HCT116 (cell line): Measurements from ENCODE around the gene MDM2.

Source experiments
- CBX3 ChIP-seq: IDR thresholded peaks from 2 replicates; pipeline ENCODE4 v1.6.1; 2012; ENCODE audit warnings: low read depth
- EZH2phosphoT487 ChIP-seq: fragments of 200-600 bp; IDR thresholded peaks from 2 replicates; pipeline ENCODE4 v1.6.1; 2018; ENCODE audit warnings: antibody characterized with exemption, borderline replicate concordance
- POLR2A ChIP-seq: IDR thresholded peaks from 2 replicates; pipeline ENCODE4 v1.7.0; 2011; ENCODE audit warnings: borderline replicate concordance; ENCODE audit not compliant: insufficient read depth, insufficient read length; ENCODE audit errors: extremely low read depth
- SIN3A ChIP-seq: IDR thresholded peaks from 2 replicates; pipeline ENCODE4 v1.6.1; 2012; ENCODE audit warnings: low read depth
- SRF ChIP-seq: IDR thresholded peaks from 2 replicates; pipeline ENCODE4 v1.6.1; 2012; ENCODE audit warnings: low read depth
- YY1 ChIP-seq: IDR thresholded peaks from 2 replicates; pipeline ENCODE4 v1.6.1; 2011; ENCODE audit warnings: low read length, low read depth, moderate library complexity, mild to moderate bottlenecking; ENCODE audit not compliant: insufficient replicate concordance; ENCODE audit errors: extremely low read depth
- ZNF274 ChIP-seq: fragments of 200-500 bp; sonication (Bioruptor generic); IDR thresholded peaks from 2 replicates; pipeline ENCODE4 v1.6.1; 2014; ENCODE audit warnings: mild to moderate bottlenecking, low read depth, low read length, inconsistent platforms
- TF ChIP-seq, protein P1 (sequence below): IDR thresholded peaks from 2 replicates; pipeline ENCODE4 v1.6.1; 2012; ENCODE audit warnings: low read depth
- TF ChIP-seq, protein P2 (sequence below), 3 experiments: fragments of 200-600 bp in 1 of 3; sonication (generic) in 1 of 3; IDR thresholded peaks in 2 of 3; conservative IDR thresholded peaks in 1 of 3; 2 replicates each; pipeline ENCODE4 v1.5.1; 2012 to 2017; ENCODE audit warnings: low read depth in 2 of 3, low read length in 2 of 3, antibody characterized with exemption in 1 of 3, borderline replicate concordance in 1 of 3, control low read depth in 1 of 3, mild to moderate bottlenecking in 1 of 3, mixed read lengths in 1 of 3, mixed run types in 1 of 3, moderate library complexity in 1 of 3; ENCODE audit not compliant: insufficient read depth in 1 of 3
- TF ChIP-seq, protein P3 (sequence below): IDR thresholded peaks from 2 replicates; pipeline ENCODE4 v1.6.1; 2012

DNA sequence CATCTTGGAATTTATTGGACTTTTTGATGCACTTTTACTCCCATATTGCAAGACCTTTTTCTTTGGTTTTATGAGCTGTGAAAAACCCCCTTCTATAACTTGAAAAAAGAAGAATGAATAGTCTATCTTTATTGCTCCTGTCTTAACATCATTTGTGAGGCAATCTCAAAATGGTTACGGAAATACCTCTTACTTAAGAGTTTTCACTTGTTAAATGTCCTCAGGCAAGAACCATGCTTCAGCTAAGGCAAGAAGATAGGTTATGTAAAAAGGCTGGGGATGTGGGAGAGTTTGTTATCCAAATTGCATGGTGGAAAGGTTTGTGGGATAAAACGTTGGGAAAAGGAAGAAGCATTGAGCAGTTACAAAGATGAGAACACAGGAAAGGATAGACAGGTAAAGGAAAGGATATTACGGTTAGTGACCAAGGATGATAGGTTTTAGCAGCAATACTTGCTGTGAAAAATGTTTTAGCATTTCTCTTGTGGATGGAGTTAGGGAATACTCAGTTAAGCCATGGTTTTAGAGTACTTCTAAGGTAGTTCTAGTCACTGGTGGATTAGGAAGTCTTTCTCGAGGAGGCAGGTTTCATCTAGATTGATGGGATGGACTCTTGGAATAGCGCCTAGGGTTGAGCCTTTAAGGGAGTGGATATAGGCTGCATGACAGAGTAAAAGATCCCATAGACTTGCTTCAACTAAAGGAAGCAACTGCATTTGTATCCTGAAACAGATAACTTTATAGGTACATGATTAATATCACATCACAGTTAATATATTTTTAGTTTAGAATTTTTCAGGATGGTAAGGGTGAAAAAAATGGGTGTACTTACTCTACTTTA lies 30.3 kb downstream of the MDM2 start:
- TF ChIP-seq, protein P1, sequence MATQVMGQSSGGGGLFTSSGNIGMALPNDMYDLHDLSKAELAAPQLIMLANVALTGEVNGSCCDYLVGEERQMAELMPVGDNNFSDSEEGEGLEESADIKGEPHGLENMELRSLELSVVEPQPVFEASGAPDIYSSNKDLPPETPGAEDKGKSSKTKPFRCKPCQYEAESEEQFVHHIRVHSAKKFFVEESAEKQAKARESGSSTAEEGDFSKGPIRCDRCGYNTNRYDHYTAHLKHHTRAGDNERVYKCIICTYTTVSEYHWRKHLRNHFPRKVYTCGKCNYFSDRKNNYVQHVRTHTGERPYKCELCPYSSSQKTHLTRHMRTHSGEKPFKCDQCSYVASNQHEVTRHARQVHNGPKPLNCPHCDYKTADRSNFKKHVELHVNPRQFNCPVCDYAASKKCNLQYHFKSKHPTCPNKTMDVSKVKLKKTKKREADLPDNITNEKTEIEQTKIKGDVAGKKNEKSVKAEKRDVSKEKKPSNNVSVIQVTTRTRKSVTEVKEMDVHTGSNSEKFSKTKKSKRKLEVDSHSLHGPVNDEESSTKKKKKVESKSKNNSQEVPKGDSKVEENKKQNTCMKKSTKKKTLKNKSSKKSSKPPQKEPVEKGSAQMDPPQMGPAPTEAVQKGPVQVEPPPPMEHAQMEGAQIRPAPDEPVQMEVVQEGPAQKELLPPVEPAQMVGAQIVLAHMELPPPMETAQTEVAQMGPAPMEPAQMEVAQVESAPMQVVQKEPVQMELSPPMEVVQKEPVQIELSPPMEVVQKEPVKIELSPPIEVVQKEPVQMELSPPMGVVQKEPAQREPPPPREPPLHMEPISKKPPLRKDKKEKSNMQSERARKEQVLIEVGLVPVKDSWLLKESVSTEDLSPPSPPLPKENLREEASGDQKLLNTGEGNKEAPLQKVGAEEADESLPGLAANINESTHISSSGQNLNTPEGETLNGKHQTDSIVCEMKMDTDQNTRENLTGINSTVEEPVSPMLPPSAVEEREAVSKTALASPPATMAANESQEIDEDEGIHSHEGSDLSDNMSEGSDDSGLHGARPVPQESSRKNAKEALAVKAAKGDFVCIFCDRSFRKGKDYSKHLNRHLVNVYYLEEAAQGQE, result no peak
- TF ChIP-seq EZH2phosphoT487 (no peak), SIN3A (no peak), ZNF274 (no peak), CBX3 (no peak), POLR2A (no peak), SRF (no peak), YY1 (no peak)
- TF ChIP-seq, protein P2, sequence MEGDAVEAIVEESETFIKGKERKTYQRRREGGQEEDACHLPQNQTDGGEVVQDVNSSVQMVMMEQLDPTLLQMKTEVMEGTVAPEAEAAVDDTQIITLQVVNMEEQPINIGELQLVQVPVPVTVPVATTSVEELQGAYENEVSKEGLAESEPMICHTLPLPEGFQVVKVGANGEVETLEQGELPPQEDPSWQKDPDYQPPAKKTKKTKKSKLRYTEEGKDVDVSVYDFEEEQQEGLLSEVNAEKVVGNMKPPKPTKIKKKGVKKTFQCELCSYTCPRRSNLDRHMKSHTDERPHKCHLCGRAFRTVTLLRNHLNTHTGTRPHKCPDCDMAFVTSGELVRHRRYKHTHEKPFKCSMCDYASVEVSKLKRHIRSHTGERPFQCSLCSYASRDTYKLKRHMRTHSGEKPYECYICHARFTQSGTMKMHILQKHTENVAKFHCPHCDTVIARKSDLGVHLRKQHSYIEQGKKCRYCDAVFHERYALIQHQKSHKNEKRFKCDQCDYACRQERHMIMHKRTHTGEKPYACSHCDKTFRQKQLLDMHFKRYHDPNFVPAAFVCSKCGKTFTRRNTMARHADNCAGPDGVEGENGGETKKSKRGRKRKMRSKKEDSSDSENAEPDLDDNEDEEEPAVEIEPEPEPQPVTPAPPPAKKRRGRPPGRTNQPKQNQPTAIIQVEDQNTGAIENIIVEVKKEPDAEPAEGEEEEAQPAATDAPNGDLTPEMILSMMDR (IDR thresholded peaks at IDR 0.05 in 2 of 3, conservative IDR thresholded peaks at IDR 0.05 in 1 of 3; ENCODE audit: borderline replicate concordance in 1 of 3, insufficient read depth in 1 of 3, low read depth in 2 of 3, low read length in 2 of 3), result no peak
- TF ChIP-seq, protein P3, sequence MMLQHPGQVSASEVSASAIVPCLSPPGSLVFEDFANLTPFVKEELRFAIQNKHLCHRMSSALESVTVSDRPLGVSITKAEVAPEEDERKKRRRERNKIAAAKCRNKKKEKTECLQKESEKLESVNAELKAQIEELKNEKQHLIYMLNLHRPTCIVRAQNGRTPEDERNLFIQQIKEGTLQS, result no peak
